Astrocyte of the spinal cord (primary cell): Measurements from ENCODE around the gene ERBIN.

Experiments used
- DNase-seq: peaks from one replicate; pipeline ENCODE4 v3.0.0; 2011; ENCODE audit warnings: low read depth, low spot score
- H3K4me3 ChIP-seq: 2 replicates; pipeline ENCODE4 v1.5.1; 2011; ENCODE audit warnings: low read depth, mild to moderate bottlenecking, low read length, moderate library complexity
- CTCF ChIP-seq: IDR thresholded peaks from 2 replicates; pipeline ENCODE4 v1.5.1; 2012; ENCODE audit warnings: low read depth, mild to moderate bottlenecking, low read length, inconsistent platforms
- in situ Hi-C: cut with HindIII; loops from 2 replicates; pipeline ENCODE4 v1.10.0; 2017; ENCODE audit warnings: low sequenced_read_pairs

ERBIN gene

GRCh38 chr5:66010476-66010875 is 84.1 kb downstream of the ERBIN start:
- no peak overlapping the region for H3K4me3 ChIP-seq
- DNase-seq: no peak
- in situ Hi-C loops: no loop called here
- no peak for TF ChIP-seq CTCF

GRCh38 chr5:66012271-66012670 is 85.9 kb downstream of the ERBIN start:
- in situ Hi-C loops: no loop called here
- H3K4me3 ChIP-seq: no peak overlapping the region
- TF ChIP-seq CTCF: no peak
- DNase-seq: no peak

- no peak for DNase-seq
- H3K4me3 ChIP-seq: no peak overlapping the region
- in situ Hi-C loops: no loop called here
- TF ChIP-seq CTCF: no peak
Measured at GRCh38 chr5:66013397-66013796, 87.0 kb downstream of the ERBIN start.

GRCh38 chr5:66013906-66014305 is 87.5 kb downstream of the ERBIN start:
- no peak for TF ChIP-seq CTCF
- no peak for DNase-seq
- H3K4me3 ChIP-seq: no peak overlapping the region
- in situ Hi-C loops: no loop called here

- no peak for DNase-seq
- TF ChIP-seq CTCF: no peak
- in situ Hi-C loops: no loop called here
- no peak overlapping the region for H3K4me3 ChIP-seq
Measured at GRCh38 chr5:66015196-66015960, 89.0 kb downstream of the ERBIN start.

- in situ Hi-C loops: no loop called here
- DNase-seq: no peak
- H3K4me3 ChIP-seq: no peak overlapping the region
- TF ChIP-seq CTCF: no peak
Measured at GRCh38 chr5:66021585-66021984, 95.2 kb downstream of the ERBIN start.
